Activated T-cell treated with anti-CD3 and anti-CD28 coated beads for 24 hours (primary cell): Measurements from ENCODE around the gene UBR3.

Experiments used
- DNase-seq: peaks from one replicate; pipeline ENCODE4 v3.0.0-alpha.2; 2020; ENCODE audit warnings: low read depth

UBR3 gene

DNA sequence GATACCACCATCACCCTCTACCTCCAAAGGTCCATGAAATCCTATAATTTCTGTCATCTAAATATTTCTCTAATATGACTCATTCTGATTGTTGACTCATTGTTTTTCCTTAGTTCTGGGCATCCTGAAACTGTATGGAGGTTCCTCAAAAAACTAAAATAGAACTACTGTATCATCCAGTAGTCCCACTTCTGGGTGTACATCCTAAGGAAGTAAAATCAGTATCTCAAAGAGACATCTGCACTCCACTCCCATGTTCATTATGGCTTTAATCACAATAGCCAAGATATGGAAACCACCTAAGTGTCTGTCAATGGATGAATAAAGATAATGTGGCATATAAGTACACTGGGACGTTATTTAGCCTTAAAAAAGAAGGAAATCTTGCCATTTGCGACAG lies 224.9 kb downstream of the UBR3 start:
- DNase-seq, result no peak

DNA sequence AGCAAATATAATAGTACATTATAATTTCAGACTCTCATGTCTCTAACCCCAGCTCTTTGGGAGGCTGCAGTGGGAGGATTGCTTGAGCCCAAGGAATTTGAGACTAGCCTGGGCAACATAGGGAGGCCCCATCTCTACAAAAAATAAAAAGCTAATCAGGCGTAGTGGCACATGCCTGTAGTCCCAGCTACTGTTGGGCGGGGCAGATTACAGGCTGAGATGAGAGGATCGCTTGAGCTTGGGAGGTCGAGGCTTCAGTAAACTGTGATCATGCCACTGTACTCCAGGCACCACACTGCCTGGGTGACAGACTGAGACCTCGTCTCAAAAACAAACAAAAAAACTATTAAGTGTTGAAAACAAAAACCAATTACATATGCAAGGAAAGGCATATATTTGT lies 227.7 kb downstream of the UBR3 start:
- DNase-seq, result no peak

DNA sequence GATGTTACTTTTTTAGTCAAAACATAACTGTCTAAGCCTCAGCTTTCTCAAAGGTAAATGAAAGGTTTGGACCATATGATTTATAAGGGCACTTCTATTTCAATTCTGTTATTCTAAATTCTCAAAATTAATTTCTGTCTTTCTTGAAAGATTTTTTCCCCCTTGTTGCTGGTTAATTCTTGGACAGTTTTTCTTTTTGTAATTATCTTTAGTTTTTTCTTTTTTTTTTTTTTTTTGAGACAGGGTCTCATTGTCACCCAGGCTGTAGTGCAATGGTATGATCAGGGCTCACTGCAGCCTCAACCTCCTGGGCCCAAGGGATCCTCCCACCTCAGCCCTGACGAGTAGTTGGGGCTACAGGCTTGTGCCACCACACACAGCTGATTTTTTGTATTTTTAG lies 229.6 kb downstream of the UBR3 start:
- no peak for DNase-seq

DNA sequence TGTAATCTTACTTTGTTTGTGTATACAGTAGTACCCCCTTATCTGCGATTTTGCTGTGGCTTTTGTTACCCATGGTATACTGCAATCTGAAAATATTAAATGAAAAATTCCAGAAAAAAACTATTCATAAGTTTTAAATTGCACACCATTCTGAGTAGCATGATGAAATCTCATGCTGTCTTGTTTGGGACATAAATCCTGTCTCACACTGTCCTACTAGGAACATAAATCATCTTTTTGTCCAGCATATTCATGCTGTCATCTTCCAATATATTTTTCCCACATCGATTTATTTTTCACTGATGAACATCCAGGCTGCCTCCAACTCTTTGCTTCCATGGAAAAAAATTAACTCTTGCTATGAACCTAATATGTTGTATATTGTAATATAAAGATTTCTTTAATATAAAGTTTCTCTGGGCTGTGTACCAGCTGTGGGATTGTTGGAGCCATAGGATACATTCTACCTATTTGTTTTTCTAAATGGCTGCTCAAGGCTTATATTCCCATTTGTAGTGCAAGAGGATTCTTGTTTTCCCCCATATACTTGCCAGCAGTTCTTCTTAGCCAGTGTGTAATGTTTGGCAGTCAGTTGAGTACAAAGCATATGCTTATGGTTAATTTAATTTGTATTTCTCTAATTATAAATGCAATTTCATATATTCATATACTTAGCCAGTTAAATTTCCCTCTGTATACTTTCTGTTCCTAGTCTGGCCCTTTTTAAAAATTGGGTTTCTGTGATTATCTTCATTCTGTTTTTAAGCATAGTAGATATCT lies 236.4 kb downstream of the UBR3 start:
- DNase-seq, result no peak

DNA sequence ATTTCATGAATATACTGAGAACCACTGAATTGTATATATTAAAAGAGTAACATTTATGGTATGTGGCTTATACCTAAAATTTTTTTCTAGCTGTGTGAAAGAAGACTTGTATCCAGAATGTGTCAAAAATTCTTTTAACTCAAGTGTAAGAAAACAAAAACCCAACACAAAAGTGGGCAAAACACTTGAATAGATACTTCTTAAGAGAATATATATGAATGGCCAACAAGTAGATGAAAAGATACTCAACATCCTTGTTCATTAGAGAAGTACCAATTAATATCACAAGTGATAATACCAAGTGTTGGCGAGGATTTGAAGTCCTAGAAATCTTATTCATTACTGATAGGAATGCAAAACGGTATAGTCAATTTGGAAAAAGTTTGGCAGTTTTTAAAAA lies 243.5 kb downstream of the UBR3 start:
- DNase-seq, result no peak

DNA sequence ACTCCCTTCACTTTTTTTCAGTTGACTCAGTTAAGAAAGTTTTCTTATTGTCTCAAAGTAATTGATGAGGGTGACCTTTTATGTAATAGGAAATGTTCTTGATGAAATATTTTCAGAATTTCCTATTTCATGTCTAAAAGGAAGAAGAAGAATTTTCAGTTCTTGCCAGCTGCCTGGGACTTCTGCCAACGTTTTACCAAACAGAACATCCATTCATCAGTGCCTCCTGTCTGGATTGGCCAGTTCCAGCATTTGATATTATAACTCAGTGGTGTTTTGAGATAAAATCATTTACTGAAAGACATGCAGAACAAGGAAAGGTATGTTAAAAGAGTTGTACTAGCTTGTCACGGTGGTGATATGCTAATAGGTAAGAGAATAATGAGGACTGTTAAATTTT lies 246.0 kb downstream of the UBR3 start:
- DNase-seq, result no peak

DNA sequence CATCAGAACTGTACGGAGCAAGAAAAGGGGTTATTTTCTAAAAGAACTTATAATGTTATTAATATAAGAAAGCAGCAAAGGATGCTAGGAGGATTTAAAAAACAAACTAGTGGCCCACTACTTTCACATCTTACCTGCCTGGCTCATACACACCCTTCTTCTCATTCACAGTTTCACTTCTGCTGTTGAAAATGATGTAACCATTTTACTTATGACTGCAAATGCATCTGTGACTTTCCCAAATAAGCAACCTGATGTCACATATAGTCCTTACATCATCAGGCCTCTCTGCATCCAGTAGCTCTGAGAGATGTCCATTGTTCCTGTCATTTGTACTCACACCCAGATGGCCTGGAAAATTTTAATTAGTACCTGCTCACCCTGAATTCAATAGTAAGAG lies 248.9 kb downstream of the UBR3 start:
- no peak for DNase-seq

DNA sequence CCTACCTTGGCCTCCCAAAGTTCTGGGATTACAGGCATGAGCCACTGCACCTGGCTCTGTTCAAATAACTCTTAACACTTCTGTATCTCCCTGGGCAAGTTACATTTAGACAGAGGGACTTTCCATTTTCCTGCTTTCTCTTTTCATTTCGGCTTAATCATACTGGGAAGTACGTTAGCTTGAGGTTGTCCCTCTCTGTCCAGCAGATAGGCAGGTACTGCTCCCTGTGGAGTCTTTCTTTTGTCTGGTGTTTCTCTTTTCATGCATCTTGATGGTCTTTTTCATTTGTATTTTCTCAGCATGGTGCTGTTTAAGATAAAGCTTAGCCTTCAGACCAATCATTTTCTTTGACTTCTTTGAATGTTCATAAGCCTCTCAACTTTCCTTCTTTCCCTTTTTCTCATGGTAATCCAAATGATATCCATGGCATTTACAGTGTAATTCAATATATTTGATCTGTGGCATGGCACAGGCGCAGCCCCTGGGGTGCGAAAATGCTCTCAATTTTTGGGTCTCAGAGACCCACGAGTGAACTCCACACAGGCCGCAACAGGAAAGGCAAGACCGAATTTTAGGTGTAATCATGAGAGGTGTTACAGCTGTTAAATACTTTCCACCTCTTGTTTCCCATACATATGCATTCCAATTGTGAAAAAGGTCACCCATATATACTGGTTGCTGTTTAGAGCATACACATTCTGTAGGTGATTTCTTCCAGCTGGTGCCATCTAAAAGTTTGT lies 250.7 kb downstream of the UBR3 start:
- no peak for DNase-seq

DNA sequence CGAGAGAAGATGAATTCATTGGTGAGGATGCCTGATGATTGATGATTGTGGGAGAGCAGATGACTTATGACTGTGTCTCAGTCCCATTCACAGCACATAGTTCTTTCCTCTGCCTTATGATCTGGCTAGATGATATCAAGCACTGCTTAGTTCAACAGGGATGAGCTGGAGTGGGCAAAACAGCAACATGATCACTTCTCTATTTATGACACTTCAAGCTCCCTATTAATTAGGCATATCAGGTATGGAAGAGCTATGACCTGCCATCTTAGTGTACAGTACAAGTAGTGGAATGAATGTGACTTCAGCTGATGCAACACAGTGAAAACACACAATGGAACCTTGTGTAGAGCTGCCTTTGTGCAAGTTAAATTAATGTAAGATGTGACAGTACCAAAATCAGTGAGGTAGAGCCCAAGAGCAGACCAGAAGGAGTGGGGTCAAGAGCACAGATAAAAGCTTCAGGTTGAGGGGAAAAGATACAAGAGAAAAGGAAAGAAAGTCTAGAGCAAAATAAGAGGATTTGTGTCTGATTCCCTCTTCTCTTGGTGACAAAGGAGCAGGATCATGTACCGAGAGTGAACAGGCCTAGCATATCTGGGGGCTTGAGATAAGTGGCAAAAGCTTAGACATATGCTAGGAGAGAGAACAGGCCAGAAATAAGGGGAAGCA lies 257.7 kb downstream of the UBR3 start:
- DNase-seq, result no peak

DNA sequence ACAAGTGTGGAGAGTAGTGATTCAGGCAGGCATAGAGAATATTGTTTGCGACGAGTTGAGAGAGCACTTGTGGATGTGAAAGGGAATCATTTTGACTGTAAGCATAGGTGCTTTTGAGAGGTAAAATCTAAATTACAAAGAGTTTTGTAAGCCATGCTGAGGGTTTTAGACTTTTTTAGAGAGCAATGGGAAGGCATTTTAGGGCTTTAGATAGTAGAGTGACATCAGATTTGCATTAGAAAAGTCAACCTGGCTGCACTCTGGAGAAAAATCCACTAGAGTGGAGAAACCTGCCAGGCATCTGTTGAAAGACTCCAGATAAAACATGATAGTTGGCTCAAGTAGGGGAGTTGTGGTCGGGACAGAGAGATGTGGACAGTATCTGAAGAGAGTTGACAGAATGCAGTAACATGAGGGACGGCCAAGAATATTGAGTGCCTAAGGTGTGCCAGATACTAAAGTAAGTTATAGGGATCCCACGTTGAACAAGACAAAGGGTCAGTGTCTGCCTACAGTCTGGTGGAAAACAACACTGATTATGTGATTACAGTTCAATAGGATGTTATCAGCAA lies 258.9 kb downstream of the UBR3 start:
- DNase-seq, result no peak

DNA sequence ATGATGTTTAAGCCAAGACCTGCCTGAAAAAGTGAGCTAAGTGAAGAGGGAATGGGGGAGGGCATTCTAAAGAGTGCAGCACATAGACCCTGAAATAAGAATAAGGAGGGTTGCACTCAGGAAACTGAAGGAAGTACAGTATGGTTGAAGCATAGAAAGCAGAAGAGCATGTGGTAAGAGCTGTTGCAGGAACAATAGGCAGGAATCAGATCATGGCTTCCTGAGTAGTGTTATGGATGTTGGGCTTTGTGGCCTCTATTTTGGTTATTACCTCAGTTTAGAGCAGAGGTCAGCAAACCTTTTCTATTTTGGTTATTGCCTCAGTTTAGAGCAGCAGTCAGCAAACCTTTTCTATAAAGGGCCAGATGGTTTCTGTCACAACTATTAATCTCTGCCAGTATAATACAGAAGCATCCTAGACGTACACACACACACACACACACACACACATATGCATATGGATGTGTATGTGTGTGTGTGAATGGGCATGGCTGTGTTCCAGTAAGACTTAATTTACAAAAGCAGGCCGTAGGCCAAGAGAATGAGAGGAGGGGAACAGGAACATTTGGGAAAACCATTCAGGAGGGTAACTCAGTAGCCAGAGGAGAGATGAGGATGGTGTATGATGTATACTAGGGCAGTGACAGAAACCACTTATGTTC lies 259.6 kb downstream of the UBR3 start:
- DNase-seq, result no peak

DNA sequence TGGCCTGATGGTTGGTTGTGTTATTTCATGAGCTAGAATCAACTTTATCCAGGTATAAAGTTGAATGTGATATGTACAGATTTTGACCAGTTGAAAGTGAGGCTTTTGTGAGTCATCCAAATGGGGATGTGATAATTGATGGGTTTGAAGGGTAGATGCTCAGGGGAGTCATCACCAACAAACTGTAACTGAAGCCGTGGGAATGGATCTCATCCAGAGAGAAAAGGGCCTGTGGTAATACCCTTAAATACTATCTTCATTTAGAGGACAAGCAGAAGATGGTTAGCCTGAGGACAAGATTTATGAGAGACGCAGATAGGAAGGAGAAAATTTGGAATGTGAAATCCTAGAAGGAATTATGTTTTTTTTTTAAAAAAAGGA lies 260.1 kb downstream of the UBR3 start:
- DNase-seq, result no peak

DNA sequence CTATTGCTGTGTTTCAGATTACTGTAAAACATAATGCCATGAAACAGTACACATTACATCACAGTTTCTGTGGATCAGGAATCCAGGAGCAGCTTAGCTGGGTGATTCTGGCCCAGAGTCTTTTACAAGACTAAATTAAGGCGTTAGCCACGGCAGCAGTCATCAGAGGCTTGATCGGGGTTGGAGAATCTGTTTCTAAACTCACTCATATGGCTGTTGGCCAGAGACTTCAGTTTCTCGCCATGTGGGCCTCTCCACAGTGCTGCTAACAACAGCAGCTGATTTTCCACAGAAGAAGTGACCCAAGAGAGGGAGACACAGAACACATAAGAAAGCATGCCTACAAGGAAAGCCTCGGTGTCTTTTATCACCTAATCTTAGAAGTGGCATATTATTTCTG lies 261.5 kb downstream of the UBR3 start:
- no peak for DNase-seq

DNA sequence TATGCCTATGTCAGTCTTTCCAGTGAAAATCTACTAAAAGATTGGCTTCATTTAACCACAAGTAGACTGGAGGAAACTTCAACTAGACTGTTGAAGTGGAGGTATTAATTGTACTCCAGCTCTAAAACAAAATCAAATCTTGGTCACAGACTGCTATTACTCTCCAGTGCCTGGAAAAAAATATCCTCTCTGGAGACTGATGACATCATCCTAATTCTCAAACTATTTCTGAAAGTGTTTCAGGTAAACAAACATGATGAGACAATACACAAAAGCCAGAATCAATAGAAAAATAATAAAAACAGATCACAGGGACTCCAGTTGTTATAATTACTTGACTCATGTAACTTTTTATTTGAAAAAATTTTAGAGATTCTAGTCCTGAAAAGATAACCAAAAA lies 263.0 kb downstream of the UBR3 start:
- DNase-seq, result no peak

DNA sequence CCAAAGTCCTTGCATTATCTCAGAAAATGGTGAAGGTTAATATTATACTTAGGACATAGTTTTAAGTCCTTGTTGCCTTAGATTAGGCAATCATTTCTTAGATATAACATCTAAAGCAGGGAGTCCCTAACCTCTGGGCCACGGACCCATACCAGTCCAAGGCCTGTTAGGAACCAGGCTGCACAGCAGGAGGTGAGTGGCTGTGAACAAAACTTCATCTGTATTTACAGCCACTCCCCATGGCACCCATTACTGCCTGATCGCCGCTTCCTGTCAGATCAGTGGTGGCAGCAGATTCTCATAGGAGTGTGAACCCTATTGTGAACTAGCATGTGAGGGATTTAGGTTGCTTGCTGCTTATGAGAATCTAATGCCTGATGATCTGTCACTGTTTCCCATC lies 264.2 kb downstream of the UBR3 start:
- DNase-seq, result no peak

DNA sequence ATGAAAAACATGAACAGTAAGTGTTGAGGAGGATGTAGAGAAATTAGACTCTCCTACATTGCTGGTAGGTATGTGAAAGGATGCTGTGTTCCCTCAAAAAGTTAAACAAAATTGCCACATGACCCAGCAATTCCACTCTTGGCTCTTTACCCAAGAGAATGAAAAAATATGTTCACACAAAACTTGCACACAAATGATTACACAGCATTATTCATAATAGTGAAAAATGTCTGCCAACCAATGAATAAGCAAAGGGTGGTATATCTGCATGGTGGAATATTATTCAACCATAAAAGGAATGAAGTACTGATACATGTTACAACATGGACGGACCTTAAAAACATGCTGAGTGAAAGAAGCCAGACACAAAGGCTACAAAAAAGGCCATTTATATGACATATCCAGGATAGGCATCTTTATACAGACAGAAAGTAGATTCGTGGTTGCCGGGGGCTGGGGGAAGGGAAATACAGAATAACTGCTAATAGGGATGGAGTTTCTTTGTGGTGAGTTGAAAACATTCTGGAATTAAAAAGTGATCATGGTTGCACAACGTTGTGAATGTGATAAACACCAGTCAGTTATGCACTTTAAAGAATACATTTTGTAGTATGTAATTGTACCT lies 265.3 kb downstream of the UBR3 start:
- DNase-seq, result no peak

DNA sequence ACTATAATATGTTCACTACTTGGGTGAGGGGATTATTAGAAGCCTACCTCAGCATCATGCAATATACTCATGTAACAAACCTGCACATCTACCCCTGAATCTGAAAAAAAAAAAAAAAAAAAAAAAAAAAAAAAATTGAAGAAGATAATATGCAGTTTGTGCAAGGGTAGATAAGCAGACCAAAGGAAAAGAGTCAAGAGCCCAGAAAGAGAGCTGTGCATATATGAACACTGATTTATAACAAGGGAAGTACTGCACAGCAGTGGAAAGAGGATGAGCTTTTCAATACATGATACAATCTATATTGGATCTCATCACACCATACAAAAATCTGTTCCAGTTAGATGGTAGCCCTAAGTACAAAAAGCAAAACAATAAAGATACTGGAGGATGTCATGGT lies 268.1 kb downstream of the UBR3 start:
- DNase-seq, result no peak

DNA sequence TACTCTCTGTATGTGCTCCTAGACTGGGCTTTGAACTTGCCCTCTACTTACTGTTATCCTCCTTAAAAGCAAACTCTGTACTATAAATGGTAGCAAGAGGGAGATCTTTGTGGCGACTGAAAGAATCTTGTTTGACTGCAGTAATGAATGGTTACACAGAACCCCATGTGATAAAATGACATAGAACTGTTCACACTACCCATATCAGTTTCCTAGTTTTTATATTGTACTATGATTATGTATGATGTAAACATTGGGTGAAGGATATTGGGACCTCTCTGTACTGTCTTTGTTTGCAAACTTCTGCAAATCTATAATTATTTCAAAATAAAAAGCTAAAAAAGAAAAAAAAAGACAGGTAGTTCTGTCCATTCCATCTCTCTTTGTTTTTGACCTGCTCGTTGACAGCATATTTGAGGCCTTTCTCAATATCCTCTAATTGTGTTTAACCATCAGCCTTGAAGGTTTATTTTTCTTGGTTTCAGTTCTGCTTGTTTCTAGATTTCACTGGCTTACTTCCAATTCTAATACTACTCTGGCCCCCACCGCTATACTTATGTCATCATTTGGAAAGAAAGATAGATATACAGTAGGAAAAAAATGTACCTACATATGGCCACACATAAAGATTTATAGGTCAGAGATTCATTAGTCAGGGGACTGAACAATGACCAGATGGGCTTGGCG lies 271.5 kb downstream of the UBR3 start:
- DNase-seq, result no peak

DNA sequence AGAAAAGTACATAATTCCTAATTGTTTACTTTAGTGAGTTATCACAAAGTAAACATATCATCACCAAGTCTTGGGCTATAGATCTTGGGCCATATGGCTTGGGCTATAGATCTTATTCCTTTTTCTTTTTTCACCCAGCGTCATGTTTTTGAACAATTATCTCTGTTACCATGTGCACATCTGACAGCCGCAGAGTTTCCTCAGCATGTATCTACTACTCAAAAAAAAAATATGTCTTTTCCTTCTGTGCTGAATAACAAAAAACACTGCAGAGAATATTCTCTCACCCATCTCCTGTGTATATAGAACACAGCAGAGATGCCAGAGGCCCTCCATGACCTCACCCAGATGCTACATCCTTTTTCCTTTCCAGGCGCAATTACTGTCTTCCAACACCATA lies 274.5 kb downstream of the UBR3 start:
- DNase-seq, result no peak

DNA sequence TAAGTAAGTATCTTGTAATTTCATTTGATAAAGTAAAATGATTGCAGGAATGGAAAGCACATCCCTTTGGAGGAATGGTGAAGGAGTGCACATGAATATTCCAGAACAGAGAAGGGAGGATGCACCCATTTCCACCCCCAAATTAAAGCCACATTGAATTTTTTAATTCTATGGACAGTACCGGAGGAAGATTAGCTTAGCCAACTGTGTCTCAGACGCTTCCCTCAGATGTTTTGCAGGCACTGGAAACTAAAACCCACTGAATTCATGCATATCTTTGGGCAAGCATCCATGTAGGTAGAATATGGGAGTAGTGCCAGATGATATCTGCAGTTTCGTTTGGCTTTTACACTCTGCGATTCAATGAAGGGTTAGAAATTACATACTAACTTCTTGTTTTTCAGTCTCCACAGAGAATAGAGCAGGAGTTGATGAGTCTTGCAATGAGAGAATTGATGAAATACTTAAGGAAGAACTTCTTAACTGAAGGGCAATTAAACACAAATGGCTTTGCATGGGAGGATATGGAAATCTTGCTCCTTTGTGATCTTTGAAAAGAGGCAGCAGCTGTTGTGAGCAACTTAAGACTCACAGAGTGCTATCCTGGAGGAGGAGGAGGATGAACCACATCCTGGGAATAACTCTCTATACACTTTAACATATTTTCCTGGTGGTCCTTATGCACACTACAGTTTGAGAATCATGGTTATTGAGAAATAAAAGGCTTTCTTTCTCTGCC lies 279.0 kb downstream of the UBR3 start:
- DNase-seq, result no peak
